DOHH2 (cell line): Measurements from ENCODE around the gene DNAAF5.
"Not testable (repeated sequence)": the region's sequence is repeated elsewhere in the genome, so short reads cannot be mapped to it uniquely, and the experiment has no call there.

ENCODE experiments used
- H3F3A ChIP-seq: fragments of 200-600 bp; sonication (generic), shearing (Covaris generic); 2 replicates; pipeline ENCODE4 v1.6.0; 2016; ENCODE audit warnings: antibody characterized with exemption, mild to moderate bottlenecking; ENCODE audit not compliant: control insufficient read depth, insufficient read depth
- H3K27ac ChIP-seq: fragments of 200-600 bp; sonication (generic); 2 replicates; pipeline ENCODE4 v1.5.1; 2014; ENCODE audit warnings: low read depth, mild to moderate bottlenecking, low read length, moderate library complexity
- H3K27me3 ChIP-seq: fragments of 200-600 bp; sonication (generic); 2 replicates; pipeline ENCODE4 v1.6.1; 2014; ENCODE audit warnings: mild to moderate bottlenecking, low read length, mixed read lengths; ENCODE audit not compliant: control insufficient read depth
- H3K36me3 ChIP-seq: fragments of 200-600 bp; sonication (generic); 2 replicates; pipeline ENCODE4 v1.6.1; 2014; ENCODE audit warnings: mild to moderate bottlenecking, low read length, moderate library complexity, mixed read lengths; ENCODE audit not compliant: control insufficient read depth
- H3K4me1 ChIP-seq: fragments of 200-600 bp; sonication (generic); 2 replicates; pipeline ENCODE4 v1.6.1; 2014; ENCODE audit warnings: mild to moderate bottlenecking, low read length, mixed read lengths; ENCODE audit not compliant: control insufficient read depth
- H3K4me2 ChIP-seq: fragments of 200-600 bp; sonication (generic); 2 replicates; pipeline ENCODE4 v1.6.0; 2014; ENCODE audit warnings: mild to moderate bottlenecking, low read length, moderate library complexity
- H3K4me3 ChIP-seq: fragments of 200-600 bp; sonication (generic); 2 replicates; pipeline ENCODE4 v1.5.1; 2014; ENCODE audit warnings: mild to moderate bottlenecking, low read length, mixed read lengths
- H3K79me2 ChIP-seq: fragments of 200-600 bp; sonication (generic); 2 replicates; pipeline ENCODE4 v1.6.1; 2014; ENCODE audit warnings: mild to moderate bottlenecking, low read length, mixed read lengths; ENCODE audit not compliant: control insufficient read depth
- H3K9me2 ChIP-seq: fragments of 200-600 bp; sonication (generic); replicated peaks from 2 replicates; pipeline ENCODE4 v1.6.1; 2014; ENCODE audit warnings: mild to moderate bottlenecking, low read length, mixed read lengths; ENCODE audit not compliant: control insufficient read depth
- H3K9me3 ChIP-seq: fragments of 200-600 bp; sonication (generic); 2 replicates; pipeline ENCODE4 v1.6.1; 2014; ENCODE audit warnings: antibody characterized with exemption, low read length, mixed read lengths; ENCODE audit not compliant: control insufficient read depth, insufficient read depth
- H4K20me1 ChIP-seq: fragments of 200-600 bp; sonication (generic); 2 replicates; pipeline ENCODE4 v1.6.0; 2014; ENCODE audit warnings: low read depth, mild to moderate bottlenecking, antibody characterized with exemption, low read length, moderate library complexity; ENCODE audit not compliant: control insufficient read depth, insufficient read depth
- EZH2phosphoT487 ChIP-seq: fragments of 200-600 bp; sonication (generic); IDR thresholded peaks from 2 replicates; pipeline ENCODE4 v1.6.1; 2017; ENCODE audit warnings: borderline replicate concordance, mild to moderate bottlenecking, antibody characterized with exemption, low read length, moderate library complexity, mixed read lengths
- TF ChIP-seq, protein P1 (sequence below): fragments of 200-600 bp; sonication (generic); IDR thresholded peaks from one replicate; pipeline ENCODE4 v1.5.1; 2014; ENCODE audit warnings: antibody characterized with exemption, mild to moderate bottlenecking, low read depth, low read length; ENCODE audit not compliant: poor library complexity, severe bottlenecking

DNAAF5 gene

DNA sequence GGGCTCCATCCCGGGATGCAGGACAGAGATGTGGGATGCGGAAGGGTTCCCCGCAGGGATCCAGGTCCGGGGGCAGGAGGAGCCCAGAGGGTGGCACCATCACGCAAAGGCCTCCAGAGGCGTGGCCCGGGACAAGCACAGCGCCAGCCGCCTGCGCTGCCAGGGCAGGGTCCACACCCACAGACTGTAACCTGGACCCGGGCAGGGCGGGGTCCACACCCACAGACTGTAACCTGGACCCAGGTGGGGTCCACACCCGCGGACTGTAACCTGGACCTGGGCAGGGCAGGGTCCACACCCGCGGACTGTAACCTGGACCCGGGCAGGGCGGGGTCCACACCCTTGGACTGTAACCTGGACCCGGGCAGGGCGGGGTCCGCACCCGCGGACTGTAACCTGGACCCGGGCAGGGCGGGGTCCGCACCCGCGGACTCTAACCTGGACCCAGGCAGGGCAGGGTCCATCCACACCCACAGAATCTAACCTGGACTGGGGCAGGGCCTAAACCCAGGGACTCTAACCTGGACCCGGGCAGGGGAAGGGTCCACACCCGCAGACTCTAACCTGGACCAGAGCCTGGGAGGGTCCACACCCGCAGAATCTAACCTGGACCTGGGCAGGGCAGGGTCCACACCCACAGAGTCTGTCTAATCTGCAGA is 68.3 kb downstream of the DNAAF5 start:
- no peak overlapping the region for H3K4me3 ChIP-seq
- no peak overlapping the region for H3K4me2 ChIP-seq
- H3K9me3 ChIP-seq, result no peaks in the 10 kb centered on the region
- no peaks in the 10 kb centered on the region for H3K79me2 ChIP-seq
- H3K27ac ChIP-seq, result no peak overlapping the region
- H4K20me1 ChIP-seq, result no peaks in the 10 kb centered on the region
- TF ChIP-seq EZH2phosphoT487, result no peak
- TF ChIP-seq, protein P1, sequence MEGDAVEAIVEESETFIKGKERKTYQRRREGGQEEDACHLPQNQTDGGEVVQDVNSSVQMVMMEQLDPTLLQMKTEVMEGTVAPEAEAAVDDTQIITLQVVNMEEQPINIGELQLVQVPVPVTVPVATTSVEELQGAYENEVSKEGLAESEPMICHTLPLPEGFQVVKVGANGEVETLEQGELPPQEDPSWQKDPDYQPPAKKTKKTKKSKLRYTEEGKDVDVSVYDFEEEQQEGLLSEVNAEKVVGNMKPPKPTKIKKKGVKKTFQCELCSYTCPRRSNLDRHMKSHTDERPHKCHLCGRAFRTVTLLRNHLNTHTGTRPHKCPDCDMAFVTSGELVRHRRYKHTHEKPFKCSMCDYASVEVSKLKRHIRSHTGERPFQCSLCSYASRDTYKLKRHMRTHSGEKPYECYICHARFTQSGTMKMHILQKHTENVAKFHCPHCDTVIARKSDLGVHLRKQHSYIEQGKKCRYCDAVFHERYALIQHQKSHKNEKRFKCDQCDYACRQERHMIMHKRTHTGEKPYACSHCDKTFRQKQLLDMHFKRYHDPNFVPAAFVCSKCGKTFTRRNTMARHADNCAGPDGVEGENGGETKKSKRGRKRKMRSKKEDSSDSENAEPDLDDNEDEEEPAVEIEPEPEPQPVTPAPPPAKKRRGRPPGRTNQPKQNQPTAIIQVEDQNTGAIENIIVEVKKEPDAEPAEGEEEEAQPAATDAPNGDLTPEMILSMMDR, result no peak
- H3K27me3 ChIP-seq, result no peaks in the 10 kb centered on the region
- H3K9me2 ChIP-seq, result no peaks in the 10 kb centered on the region
- no peaks in the 10 kb centered on the region for H3F3A ChIP-seq
- H3K4me1 ChIP-seq, result no peaks in the 10 kb centered on the region
- H3K36me3 ChIP-seq, result no peaks in the 10 kb centered on the region

DNA sequence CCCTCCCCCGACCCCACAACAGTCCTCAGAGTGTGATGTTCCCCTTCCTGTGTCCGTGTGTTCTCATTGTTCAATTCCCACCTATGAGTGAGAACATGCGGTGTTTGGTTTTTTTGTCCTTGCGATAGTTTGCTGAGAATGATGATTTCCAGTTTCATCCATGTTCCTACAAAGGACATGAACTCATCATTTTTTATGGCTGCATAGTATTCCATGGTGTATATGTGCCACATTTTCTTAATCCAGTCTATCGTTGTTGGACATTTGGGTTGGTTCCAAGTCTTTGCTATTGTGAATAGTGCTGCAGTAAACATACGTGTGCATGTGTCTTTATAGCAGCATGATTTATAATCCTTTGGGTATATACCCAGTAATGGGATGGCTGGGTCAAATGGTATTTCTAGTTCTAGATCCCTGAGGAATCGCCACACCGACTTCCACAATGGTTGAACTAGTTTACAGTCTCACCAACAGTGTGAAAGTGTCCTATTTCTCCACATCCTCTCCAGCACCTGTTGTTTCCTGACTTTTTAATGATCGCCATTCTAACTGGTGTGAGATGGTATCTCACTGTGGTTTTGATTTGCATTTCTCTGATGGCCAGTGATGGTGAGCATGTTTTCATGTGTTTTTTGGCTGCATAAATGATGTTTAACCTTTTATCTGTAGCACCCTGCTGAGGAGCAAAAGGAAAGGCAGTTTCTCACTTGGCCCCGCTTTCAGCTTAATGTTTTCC is 70.1 kb downstream of the DNAAF5 start:
- not testable (repeated sequence) for H3K4me2 ChIP-seq, H3K4me3 ChIP-seq, H3K27me3 ChIP-seq, H3F3A ChIP-seq, H3K79me2 ChIP-seq, H4K20me1 ChIP-seq, H3K9me2 ChIP-seq, H3K27ac ChIP-seq, H3K4me1 ChIP-seq, H3K36me3 ChIP-seq, H3K9me3 ChIP-seq

DNA sequence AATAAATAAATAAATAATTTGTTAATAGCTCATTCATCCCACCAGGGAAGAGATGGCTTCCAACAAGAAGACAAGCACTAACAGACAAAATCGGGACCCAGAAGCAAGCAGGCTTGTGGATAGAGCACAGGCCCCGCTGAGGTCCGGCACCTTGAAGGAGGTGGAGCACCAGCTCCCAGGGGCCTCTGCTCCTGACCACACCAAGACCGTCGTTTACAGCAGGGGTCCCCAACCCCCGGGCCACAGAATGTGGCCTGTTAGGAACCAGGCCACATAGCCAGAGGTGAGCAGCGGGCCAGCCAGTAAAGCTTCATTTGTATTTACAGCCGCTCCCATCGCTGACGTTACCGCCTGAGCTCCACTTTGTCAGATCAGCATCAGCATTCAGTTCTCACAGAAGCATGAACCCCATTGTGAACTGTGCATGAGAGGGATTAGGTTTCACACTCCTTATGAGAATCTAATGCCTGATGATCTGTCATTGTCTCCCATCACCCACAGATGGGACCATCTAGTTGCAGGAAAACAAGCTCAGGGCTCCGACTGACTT is 72.5 kb downstream of the DNAAF5 start:
- H4K20me1 ChIP-seq, result no peaks in the 10 kb centered on the region; the same call in 1 of the 2 replicates
- no peak overlapping the region for H3K4me3 ChIP-seq
- H3F3A ChIP-seq, result no peaks in the 10 kb centered on the region
- H3K9me3 ChIP-seq, result no peaks in the 10 kb centered on the region
- H3K79me2 ChIP-seq, result no peaks in the 10 kb centered on the region
- no peak overlapping the region for H3K27ac ChIP-seq
- TF ChIP-seq, protein P1, result no peak
- TF ChIP-seq EZH2phosphoT487, result no peak
- H3K9me2 ChIP-seq, result no peaks in the 10 kb centered on the region
- H3K27me3 ChIP-seq, result no peaks in the 10 kb centered on the region
- no peaks in the 10 kb centered on the region for H3K4me1 ChIP-seq
- H3K4me2 ChIP-seq, result no peak overlapping the region
- H3K36me3 ChIP-seq, result no peaks in the 10 kb centered on the region

GRCh38 chr7:800692-801091 is 74.2 kb downstream of the DNAAF5 start:
- no peaks in the 10 kb centered on the region for H3K4me1 ChIP-seq
- no peaks in the 10 kb centered on the region; the same call in 1 of the 2 replicates for H4K20me1 ChIP-seq
- H3K4me3 ChIP-seq, result no peak overlapping the region
- no peaks in the 10 kb centered on the region for H3K27me3 ChIP-seq
- no peaks in the 10 kb centered on the region for H3K36me3 ChIP-seq
- H3K79me2 ChIP-seq, result no peaks in the 10 kb centered on the region
- H3K4me2 ChIP-seq, result no peak overlapping the region
- no peak overlapping the region for H3K27ac ChIP-seq
- H3K9me3 ChIP-seq, result no peaks in the 10 kb centered on the region
- TF ChIP-seq, protein P1, result no peak
- no peak for TF ChIP-seq EZH2phosphoT487
- H3K9me2 ChIP-seq, result no peaks in the 10 kb centered on the region
- no peaks in the 10 kb centered on the region for H3F3A ChIP-seq

DNA sequence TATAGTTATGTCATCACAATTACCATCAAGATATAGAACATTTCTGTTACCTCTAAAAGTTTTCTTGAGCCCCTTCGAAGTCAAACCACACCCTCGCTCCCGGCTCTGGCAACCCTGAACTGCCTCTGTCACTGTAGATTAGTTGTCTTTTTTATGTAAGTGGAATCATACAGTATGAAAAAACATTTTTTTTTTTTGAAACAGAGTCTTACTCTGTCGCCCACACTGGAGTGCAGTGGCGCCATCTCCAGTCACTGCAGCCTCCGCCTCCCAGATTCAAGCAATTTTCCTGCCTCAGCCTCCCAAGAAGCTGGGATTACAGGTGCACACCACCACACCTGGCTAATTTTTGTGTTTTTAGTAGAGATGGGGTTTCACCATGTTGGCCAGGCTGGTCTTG is 74.9 kb downstream of the DNAAF5 start:
- H4K20me1 ChIP-seq, H3K4me2 ChIP-seq, H3K27ac ChIP-seq, H3K79me2 ChIP-seq, H3K9me2 ChIP-seq, H3K36me3 ChIP-seq, H3K4me3 ChIP-seq, H3K4me1 ChIP-seq, H3K9me3 ChIP-seq, H3F3A ChIP-seq, H3K27me3 ChIP-seq: not testable (repeated sequence)
